Measurements from ENCODE around the gene RIMBP2. TPM values are rescaled to one million over a fixed set of nuclear protein-coding genes. Genes with fewer than 3 reads are reported as not detected.

Gene RIMBP2
- total RNA-seq, 1 experiment from 2014 or later: not detected

DNA sequence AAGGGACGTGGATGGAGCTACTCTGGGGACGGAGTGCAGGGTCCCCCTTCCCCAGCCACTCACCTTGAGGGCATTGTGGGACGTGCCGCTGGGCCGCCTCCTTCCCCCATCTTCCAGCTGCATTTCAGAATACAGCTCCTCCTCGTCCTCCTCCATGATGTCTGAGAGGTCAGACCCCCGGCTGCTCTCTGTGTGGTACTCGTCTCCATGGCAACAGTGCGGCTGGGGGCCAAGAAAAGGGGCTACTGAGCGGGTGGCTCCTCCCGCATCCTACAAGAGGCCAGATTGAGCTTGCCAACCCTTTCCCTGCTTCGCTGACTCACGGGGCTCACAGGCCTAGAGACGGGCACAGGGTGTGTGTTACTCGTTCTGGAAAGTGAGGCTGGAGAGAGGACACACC, 288.0 kb downstream of the RIMBP2 start:
- Mint-ChIP-seq H3K4me1 (ENCODE audit: insufficient read depth, unreplicated experiment) (no peaks in the 10 kb centered on the region), H3K36me3 (ENCODE audit: insufficient read depth, unreplicated experiment) (no peaks in the 10 kb centered on the region), H3K9me3 (ENCODE audit: unreplicated experiment) (no peaks in the 10 kb centered on the region), H3K27me3 (ENCODE audit: insufficient read depth, unreplicated experiment) (no peaks in the 10 kb centered on the region), H3K4me3 (ENCODE audit: unreplicated experiment) (no peak overlapping the region), H3K27ac (ENCODE audit: low read depth, unreplicated experiment) (no peak overlapping the region)
- POLR2A ChIA-PET: interaction anchor here (1.0 kb wide), 1 partner anchor 8 kb away, joined by 5 read pairs; no protein-coding TSS in a partner anchor
- CTCF ChIA-PET: interaction anchor here (0.6 kb wide), 2 partner anchors 402 to 1559 kb away, joined by 3 read pairs; no protein-coding TSS in a partner anchor
- DNase-seq (ENCODE audit: unreplicated experiment): no peak
- TF ChIP-seq CTCF (IDR thresholded peaks at IDR 0.05; ENCODE audit: unreplicated experiment): no peak
- intact Hi-C loops (cut with micrococcal nuclease): no loop called here
- no TSS peak for BruUV-seq (replicated peaks)

DNA sequence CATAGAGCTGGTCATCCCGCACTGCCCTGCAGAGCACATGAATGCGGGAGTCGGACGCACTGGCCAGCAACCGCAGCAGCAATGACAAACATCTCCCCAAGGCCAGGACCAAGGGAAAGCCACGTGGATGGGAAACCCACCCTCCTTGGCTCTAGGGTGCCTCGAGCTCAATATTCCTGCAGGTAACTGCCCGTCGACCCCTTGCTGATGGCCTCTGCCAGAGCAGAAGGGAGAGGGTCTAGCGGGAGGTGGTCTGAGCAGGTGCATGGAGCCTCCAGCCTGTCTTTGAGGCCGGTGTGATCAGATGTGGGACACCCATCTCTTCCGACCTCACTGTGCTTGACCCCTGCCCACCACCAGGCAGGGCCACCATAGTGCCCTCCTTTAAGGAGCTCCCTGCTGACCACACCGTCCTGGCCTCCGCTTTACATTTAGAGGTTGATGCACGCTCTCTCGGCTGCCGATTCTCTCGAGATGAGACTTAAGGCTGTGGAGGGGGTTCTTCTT, 288.7 kb downstream of the RIMBP2 start:
- Mint-ChIP-seq H3K4me3 (ENCODE audit: unreplicated experiment) (no peak overlapping the region), H3K27me3 (ENCODE audit: insufficient read depth, unreplicated experiment) (no peaks in the 10 kb centered on the region), H3K27ac (ENCODE audit: low read depth, unreplicated experiment) (no peak overlapping the region), H3K36me3 (ENCODE audit: insufficient read depth, unreplicated experiment) (no peaks in the 10 kb centered on the region), H3K4me1 (ENCODE audit: insufficient read depth, unreplicated experiment) (no peaks in the 10 kb centered on the region), H3K9me3 (ENCODE audit: unreplicated experiment) (no peaks in the 10 kb centered on the region)
- DNase-seq (ENCODE audit: unreplicated experiment): no peak
- POLR2A ChIA-PET: no interaction called here
- BruUV-seq (replicated peaks): no TSS peak
- intact Hi-C loops (cut with micrococcal nuclease): no loop called here
- no peak for TF ChIP-seq CTCF (IDR thresholded peaks at IDR 0.05; ENCODE audit: unreplicated experiment)
- CTCF ChIA-PET: interaction anchor here (0.6 to 0.8 kb wide), 3 partner anchors 29 to 402 kb away, joined by 3 read pairs; no protein-coding TSS in a partner anchor

DNA sequence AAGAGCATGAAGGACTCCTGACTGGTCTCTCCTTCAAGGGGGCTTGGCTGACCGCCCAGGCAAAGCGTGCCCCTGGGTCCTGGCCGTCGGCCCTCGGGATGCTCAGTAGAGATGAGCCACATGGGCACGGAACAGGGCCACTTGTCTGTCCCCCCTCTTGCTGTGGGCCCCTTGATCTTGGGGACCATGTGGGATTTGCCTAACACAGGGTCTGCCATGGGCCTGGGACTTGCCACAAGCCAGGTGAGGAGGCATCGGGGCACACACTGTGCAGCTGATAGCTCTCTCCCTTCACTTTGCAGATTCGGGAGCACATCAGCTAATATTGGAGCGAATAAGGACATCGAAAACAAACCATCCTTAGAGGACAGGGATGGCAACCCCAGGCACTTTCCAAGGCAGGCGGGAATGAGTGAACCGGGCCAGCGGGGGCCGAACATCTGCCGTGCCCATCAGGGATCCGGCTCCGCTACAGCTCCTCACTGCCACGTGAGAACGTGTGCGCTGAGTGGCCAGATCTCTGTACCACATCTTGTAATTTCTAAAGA, 290.3 kb downstream of the RIMBP2 start:
- Mint-ChIP-seq H3K4me3 (ENCODE audit: unreplicated experiment) (no peak overlapping the region), H3K4me1 (ENCODE audit: insufficient read depth, unreplicated experiment) (peaks cover 4% of the 10 kb centered on the region), H3K27ac (ENCODE audit: low read depth, unreplicated experiment) (no peak overlapping the region), H3K9me3 (ENCODE audit: unreplicated experiment) (no peaks in the 10 kb centered on the region), H3K27me3 (ENCODE audit: insufficient read depth, unreplicated experiment) (no peaks in the 10 kb centered on the region), H3K36me3 (ENCODE audit: insufficient read depth, unreplicated experiment) (no peaks in the 10 kb centered on the region)
- intact Hi-C loops (cut with micrococcal nuclease): no loop called here
- TF ChIP-seq CTCF (IDR thresholded peaks at IDR 0.05; ENCODE audit: unreplicated experiment): no peak
- no peak for DNase-seq (ENCODE audit: unreplicated experiment)
- BruUV-seq (replicated peaks): no TSS peak
- ChIA-PET CTCF (interaction anchor here (0.6 to 0.9 kb wide), 5 partner anchors 15 to 399 kb away, joined by 3 to 4 read pairs (median 4); no protein-coding TSS in a partner anchor), POLR2A (no interaction called here)

GRCh38 chr12:130424858-130425697, 291.0 kb downstream of the RIMBP2 start:
- Mint-ChIP-seq H3K9me3 (ENCODE audit: unreplicated experiment) (no peaks in the 10 kb centered on the region), H3K27ac (ENCODE audit: low read depth, unreplicated experiment) (no peak overlapping the region), H3K36me3 (ENCODE audit: insufficient read depth, unreplicated experiment) (no peaks in the 10 kb centered on the region), H3K27me3 (ENCODE audit: insufficient read depth, unreplicated experiment) (no peaks in the 10 kb centered on the region), H3K4me3 (ENCODE audit: unreplicated experiment) (no peak overlapping the region), H3K4me1 (ENCODE audit: insufficient read depth, unreplicated experiment) (peaks cover 4% of the 10 kb centered on the region)
- POLR2A ChIA-PET: no interaction called here
- CTCF ChIA-PET: interaction anchor here (0.7 kb wide), 2 partner anchors 20 to 69 kb away, joined by 3 to 4 read pairs; no protein-coding TSS in a partner anchor
- intact Hi-C loops (cut with micrococcal nuclease): no loop called here
- no TSS peak for BruUV-seq (replicated peaks)
- TF ChIP-seq CTCF (IDR thresholded peaks at IDR 0.05; ENCODE audit: unreplicated experiment): no peak
- DNase-seq (ENCODE audit: unreplicated experiment): no peak

Measured in MCF 10A (cell line).